ENCODE measurements around the gene MCU. TPM values are rescaled to one million over a fixed set of nuclear protein-coding genes. Genes with fewer than 3 reads are reported as not detected.

Gene MCU
- total RNA-seq, 1 experiment from 2014 or later: 18.7 TPM

DNA sequence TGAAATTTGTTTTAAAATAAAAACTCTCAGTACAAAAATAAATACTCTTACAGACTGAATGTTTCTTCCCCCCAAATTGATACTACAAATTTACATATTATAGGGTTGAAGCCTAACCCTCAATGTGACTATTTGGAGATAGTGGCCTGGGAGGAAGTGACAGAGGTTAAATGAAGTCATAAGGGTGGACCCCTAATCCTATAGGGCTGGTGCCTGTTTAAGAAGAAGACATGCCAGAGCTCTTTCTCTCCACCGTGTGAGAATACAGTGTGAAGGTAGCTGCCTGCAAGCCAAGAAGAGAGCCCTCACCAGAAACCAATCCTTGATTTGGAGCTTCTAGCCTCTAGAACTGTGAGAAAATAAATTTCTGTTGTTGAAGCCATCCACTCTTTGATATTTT is 67.6 kb downstream of the MCU start:
- Histone ChIP-seq H3K27me3 (replicated peaks; ENCODE audit: insufficient read depth, low read depth, low read length, poor library complexity) (no peaks in the 10 kb centered on the region), H3K36me3 (ENCODE audit: insufficient read depth, low read length, poor library complexity, severe bottlenecking) (no peaks in the 10 kb centered on the region), H3K4me3 (ENCODE audit: low read depth, low read length, poor library complexity, severe bottlenecking) (no peak overlapping the region), H3K4me1 (ENCODE audit: insufficient read depth, low read length, poor library complexity, severe bottlenecking) (no peaks in the 10 kb centered on the region), H3K27ac (ENCODE audit: low read depth, low read length, poor library complexity, severe bottlenecking) (no peak overlapping the region), H3K9me3 (ENCODE audit: low read depth, low read length, poor library complexity, severe bottlenecking) (no peaks in the 10 kb centered on the region)
- BruUV-seq (replicated peaks): no TSS peak
- no peak for TF ChIP-seq EZH2 (IDR thresholded peaks at IDR 0.05; ENCODE audit: borderline replicate concordance, low read depth, low read length, poor library complexity, severe bottlenecking)
- TF ChIP-seq, protein P1, sequence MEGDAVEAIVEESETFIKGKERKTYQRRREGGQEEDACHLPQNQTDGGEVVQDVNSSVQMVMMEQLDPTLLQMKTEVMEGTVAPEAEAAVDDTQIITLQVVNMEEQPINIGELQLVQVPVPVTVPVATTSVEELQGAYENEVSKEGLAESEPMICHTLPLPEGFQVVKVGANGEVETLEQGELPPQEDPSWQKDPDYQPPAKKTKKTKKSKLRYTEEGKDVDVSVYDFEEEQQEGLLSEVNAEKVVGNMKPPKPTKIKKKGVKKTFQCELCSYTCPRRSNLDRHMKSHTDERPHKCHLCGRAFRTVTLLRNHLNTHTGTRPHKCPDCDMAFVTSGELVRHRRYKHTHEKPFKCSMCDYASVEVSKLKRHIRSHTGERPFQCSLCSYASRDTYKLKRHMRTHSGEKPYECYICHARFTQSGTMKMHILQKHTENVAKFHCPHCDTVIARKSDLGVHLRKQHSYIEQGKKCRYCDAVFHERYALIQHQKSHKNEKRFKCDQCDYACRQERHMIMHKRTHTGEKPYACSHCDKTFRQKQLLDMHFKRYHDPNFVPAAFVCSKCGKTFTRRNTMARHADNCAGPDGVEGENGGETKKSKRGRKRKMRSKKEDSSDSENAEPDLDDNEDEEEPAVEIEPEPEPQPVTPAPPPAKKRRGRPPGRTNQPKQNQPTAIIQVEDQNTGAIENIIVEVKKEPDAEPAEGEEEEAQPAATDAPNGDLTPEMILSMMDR (conservative IDR thresholded peaks at IDR 0.05; ENCODE audit: low read depth, low read length): no peak
- intact Hi-C loops (cut with micrococcal nuclease; ENCODE audit: unreplicated experiment): no loop called here
- ChIA-PET POLR2A (ENCODE audit: low non-redundant PET) (no interaction called here), CTCF (no interaction called here)
- DNase-seq (ENCODE audit: low spot score): no peak

DNA sequence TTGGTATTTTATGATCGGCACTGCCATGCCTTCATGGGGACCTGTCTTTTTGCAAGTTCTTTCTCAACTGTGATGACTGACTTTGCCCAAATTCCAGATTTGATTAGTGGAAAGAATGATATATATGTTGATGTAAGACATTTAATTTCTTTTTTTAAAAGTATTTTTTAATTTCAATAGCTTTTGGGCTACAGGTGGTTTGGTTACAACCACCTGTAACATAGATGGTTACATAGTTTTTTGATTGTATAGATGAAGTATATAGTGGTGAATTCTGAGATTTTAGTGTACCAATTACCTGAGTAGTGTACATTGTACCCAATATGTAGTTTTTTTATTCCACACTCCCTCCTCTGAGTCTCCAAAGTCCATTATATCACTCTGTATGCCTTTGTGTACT is 69.6 kb downstream of the MCU start:
- DNase-seq (ENCODE audit: low spot score): no peak
- CTCF ChIA-PET: no interaction called here
- no peak overlapping the region for H3K27ac ChIP-seq (ENCODE audit: low read depth, low read length, poor library complexity, severe bottlenecking)
- TF ChIP-seq, protein P1 (conservative IDR thresholded peaks at IDR 0.05; ENCODE audit: low read depth, low read length): no peak
- TF ChIP-seq EZH2 (IDR thresholded peaks at IDR 0.05; ENCODE audit: borderline replicate concordance, low read depth, low read length, poor library complexity, severe bottlenecking): no peak
- H3K4me3 ChIP-seq (ENCODE audit: low read depth, low read length, poor library complexity, severe bottlenecking): no peak overlapping the region
- no peaks in the 10 kb centered on the region for H3K27me3 ChIP-seq (replicated peaks; ENCODE audit: insufficient read depth, low read depth, low read length, poor library complexity)
- intact Hi-C loops (cut with micrococcal nuclease; ENCODE audit: unreplicated experiment): no loop called here
- H3K9me3 ChIP-seq (ENCODE audit: low read depth, low read length, poor library complexity, severe bottlenecking): no peaks in the 10 kb centered on the region
- H3K36me3 ChIP-seq (ENCODE audit: insufficient read depth, low read length, poor library complexity, severe bottlenecking): no peaks in the 10 kb centered on the region
- BruUV-seq (replicated peaks): no TSS peak
- no peaks in the 10 kb centered on the region for H3K4me1 ChIP-seq (ENCODE audit: insufficient read depth, low read length, poor library complexity, severe bottlenecking)
- POLR2A ChIA-PET (ENCODE audit: low non-redundant PET): interaction anchor here (0.6 kb wide), 1 partner anchor 1810 kb away, joined by 3 read pairs; no protein-coding TSS in a partner anchor

DNA sequence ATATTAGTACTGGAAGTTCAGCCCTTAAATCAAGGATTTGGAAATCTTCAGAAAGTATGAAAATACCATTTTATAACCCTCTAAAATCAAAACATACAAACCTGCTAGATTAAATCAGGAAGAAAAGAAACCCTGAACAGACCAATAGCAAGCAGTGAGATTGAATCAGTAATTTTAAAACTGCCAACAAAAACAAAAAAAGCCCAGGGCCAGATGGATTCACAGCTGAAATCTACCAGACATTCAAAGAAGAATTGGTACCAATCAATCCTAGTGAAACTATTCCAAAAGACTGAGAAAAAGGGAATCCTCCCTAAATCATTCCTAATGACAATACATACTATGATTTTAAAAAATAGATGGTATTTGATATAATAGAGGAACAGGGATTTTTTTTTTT is 70.1 kb downstream of the MCU start:
- no peak for DNase-seq (ENCODE audit: low spot score)
- POLR2A ChIA-PET (ENCODE audit: low non-redundant PET): no interaction called here

More for the DNA sequence above, 70.1 kb downstream of the MCU start:
- CTCF ChIA-PET: no interaction called here
- no peak for TF ChIP-seq EZH2 (IDR thresholded peaks at IDR 0.05; ENCODE audit: borderline replicate concordance, low read depth, low read length, poor library complexity, severe bottlenecking)
- TF ChIP-seq, protein P1 (conservative IDR thresholded peaks at IDR 0.05; ENCODE audit: low read depth, low read length): no peak
- no peaks in the 10 kb centered on the region for H3K4me1 ChIP-seq (ENCODE audit: insufficient read depth, low read length, poor library complexity, severe bottlenecking)
- H3K27me3 ChIP-seq (replicated peaks; ENCODE audit: insufficient read depth, low read depth, low read length, poor library complexity): no peaks in the 10 kb centered on the region
- no TSS peak for BruUV-seq (replicated peaks)
- no peaks in the 10 kb centered on the region for H3K36me3 ChIP-seq (ENCODE audit: insufficient read depth, low read length, poor library complexity, severe bottlenecking)
- H3K9me3 ChIP-seq (ENCODE audit: low read depth, low read length, poor library complexity, severe bottlenecking): no peaks in the 10 kb centered on the region
- intact Hi-C loops (cut with micrococcal nuclease; ENCODE audit: unreplicated experiment): no loop called here
- H3K27ac ChIP-seq (ENCODE audit: low read depth, low read length, poor library complexity, severe bottlenecking): no peak overlapping the region
- H3K4me3 ChIP-seq (ENCODE audit: low read depth, low read length, poor library complexity, severe bottlenecking): no peak overlapping the region

Data from A673 (cell line).